MM.1S (cell line): ENCODE measurements around the gene AP5Z1.

ENCODE experiments used
- CTCF ChIP-seq: fragments of 300-600 bp; sonication (generic); IDR thresholded peaks from 2 replicates; pipeline ENCODE4 v1.5.1; 2016; ENCODE audit warnings: antibody characterized with exemption, low read length, mixed read lengths
- EZH2 ChIP-seq: fragments of 300-600 bp; sonication (generic); optimal IDR thresholded peaks from 2 replicates; pipeline ENCODE3; 2017; ENCODE audit warnings: low read depth, mild to moderate bottlenecking, antibody characterized with exemption, low read length, mixed read lengths
- EZH2phosphoT487 ChIP-seq: fragments of 300-600 bp; sonication (generic); IDR thresholded peaks from 2 replicates; pipeline ENCODE4 v1.6.1; 2018; ENCODE audit warnings: antibody characterized with exemption, low read length

DNA sequence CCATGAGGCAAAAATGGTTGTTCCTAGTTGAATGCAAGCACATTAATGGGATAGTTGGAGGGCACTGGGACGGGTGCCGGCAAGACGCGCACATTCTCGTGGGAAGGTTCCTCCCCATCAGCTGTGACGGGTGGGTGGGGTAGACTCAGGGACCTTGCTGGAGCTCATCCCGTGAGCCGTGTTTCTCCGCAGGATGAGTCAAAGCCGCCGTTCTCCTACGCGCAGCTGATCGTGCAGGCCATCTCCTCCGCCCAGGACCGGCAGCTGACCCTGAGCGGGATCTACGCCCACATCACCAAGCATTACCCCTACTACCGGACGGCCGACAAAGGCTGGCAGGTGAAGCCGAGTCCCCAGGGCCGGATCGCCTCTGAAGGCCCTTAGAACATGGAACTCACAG, 20.4 kb upstream of the AP5Z1 start:
- TF ChIP-seq CTCF = no peak
- no peak for TF ChIP-seq EZH2
- no peak for TF ChIP-seq EZH2phosphoT487
